ENCODE data around the gene PACSIN1. TPM values are rescaled to one million over a fixed set of nuclear protein-coding genes. Genes with fewer than 3 reads are reported as not detected.

Gene PACSIN1
- total and polyA plus RNA-seq, 4 donors: 0.03 to 0.17 (median 0.15) TPM

- H3K9me3 ChIP-seq (ENCODE audit: control insufficient read depth in 4 of 4, low read length in 3 of 4): no peaks in the 10 kb centered on the region
- no peak for DNase-seq (ENCODE audit: low spot score)
- no peak overlapping the region for H3K4me3 ChIP-seq (ENCODE audit: low read depth in 1 of 3, low read length in 3 of 3)
- no peaks in the 10 kb centered on the region for H3K4me1 ChIP-seq (ENCODE audit: control insufficient read depth in 4 of 4, insufficient read depth in 4 of 4, low read length in 3 of 4)
- no peaks in the 10 kb centered on the region for H3K36me3 ChIP-seq (ENCODE audit: control insufficient read depth in 4 of 4, insufficient read depth in 3 of 4, low read depth in 1 of 4, low read length in 3 of 4)
- no peak overlapping the region for H3K27ac ChIP-seq (ENCODE audit: low read depth in 1 of 2, low read length in 2 of 2)
- TF ChIP-seq SP1 (IDR thresholded peaks at IDR 0.05) (no peak), RXRA (IDR thresholded peaks at IDR 0.05) (no peak), RAD21 (IDR thresholded peaks at IDR 0.05) (no peak), FOXA1 (IDR thresholded peaks at IDR 0.05) (no peak), GABPA (IDR thresholded peaks at IDR 0.05 in 1 of 2, conservative IDR thresholded peaks at IDR 0.05 in 1 of 2) (no peak), HNF4A (conservative IDR thresholded peaks at IDR 0.05) (no peak), NR2F2 (IDR thresholded peaks at IDR 0.05) (no peak), JUND (IDR thresholded peaks at IDR 0.05) (no peak), ZBTB33 (IDR thresholded peaks at IDR 0.05) (no peak), FOXA2 (IDR thresholded peaks at IDR 0.05) (no peak), MAX (IDR thresholded peaks at IDR 0.05) (no peak), EGR1 (IDR thresholded peaks at IDR 0.05; ENCODE audit: low read depth in 2 of 2) (no peak), HNF4G (IDR thresholded peaks at IDR 0.05) (no peak), CTCF (IDR thresholded peaks at IDR 0.05; ENCODE audit: low read depth, low read length, missing input control) (no peak), YY1 (IDR thresholded peaks at IDR 0.05) (no peak), ATF3 (IDR thresholded peaks at IDR 0.05) (no peak), TAF1 (conservative IDR thresholded peaks at IDR 0.05) (no peak)
- H3K9ac ChIP-seq (ENCODE audit: low read depth in 1 of 2, low read length in 2 of 2): no peak overlapping the region
- 75% methylated on average over 5 of the region's 5 CpGs for WGBS
- H3K27me3 ChIP-seq (ENCODE audit: control insufficient read depth in 4 of 4, insufficient read depth in 4 of 4, low read length in 3 of 4): no peaks in the 10 kb centered on the region
Measured at GRCh38 chr6:34441526-34441925, 24.4 kb upstream of the PACSIN1 start.

GRCh38 chr6:34445313-34445860, 20.5 kb upstream of the PACSIN1 start:
- WGBS: 83% methylated on average over 4 of the region's 4 CpGs

More at GRCh38 chr6:34445313-34445860, 20.5 kb upstream of the PACSIN1 start:
- H3K27me3 ChIP-seq (ENCODE audit: control insufficient read depth in 4 of 4, insufficient read depth in 4 of 4, low read length in 3 of 4): no peaks in the 10 kb centered on the region
- no peak for DNase-seq (ENCODE audit: low spot score)
- no peak overlapping the region for H3K4me3 ChIP-seq (ENCODE audit: low read depth in 1 of 3, low read length in 3 of 3)
- TF ChIP-seq ZBTB33 (IDR thresholded peaks at IDR 0.05): no peak
- no peak for TF ChIP-seq MAX (IDR thresholded peaks at IDR 0.05)
- no peak for TF ChIP-seq EGR1 (IDR thresholded peaks at IDR 0.05; ENCODE audit: low read depth in 2 of 2)
- TF ChIP-seq FOXA2 (IDR thresholded peaks at IDR 0.05): no peak
- no peak for TF ChIP-seq ATF3 (IDR thresholded peaks at IDR 0.05)
- no peak for TF ChIP-seq SP1 (IDR thresholded peaks at IDR 0.05)
- no peak for TF ChIP-seq CTCF (IDR thresholded peaks at IDR 0.05; ENCODE audit: low read depth, low read length, missing input control)
- no peak for TF ChIP-seq YY1 (IDR thresholded peaks at IDR 0.05)
- TF ChIP-seq RXRA (IDR thresholded peaks at IDR 0.05): no peak
- no peak for TF ChIP-seq GABPA (IDR thresholded peaks at IDR 0.05 in 1 of 2, conservative IDR thresholded peaks at IDR 0.05 in 1 of 2)
- TF ChIP-seq HNF4A (conservative IDR thresholded peaks at IDR 0.05): no peak
- H3K9ac ChIP-seq (ENCODE audit: low read depth in 1 of 2, low read length in 2 of 2): no peak overlapping the region
- H3K4me1 ChIP-seq (ENCODE audit: control insufficient read depth in 4 of 4, insufficient read depth in 4 of 4, low read length in 3 of 4): no peaks in the 10 kb centered on the region
- H3K27ac ChIP-seq (ENCODE audit: low read depth in 1 of 2, low read length in 2 of 2): no peak overlapping the region
- H3K36me3 ChIP-seq (ENCODE audit: control insufficient read depth in 4 of 4, insufficient read depth in 3 of 4, low read depth in 1 of 4, low read length in 3 of 4): no peaks in the 10 kb centered on the region
- no peaks in the 10 kb centered on the region for H3K9me3 ChIP-seq (ENCODE audit: control insufficient read depth in 4 of 4, low read length in 3 of 4)
